ENCODE results near the gene HCN2.
"Not testable (repeated sequence)": the region's sequence is repeated elsewhere in the genome, so short reads cannot be mapped to it uniquely, and the experiment has no call there.

DNA sequence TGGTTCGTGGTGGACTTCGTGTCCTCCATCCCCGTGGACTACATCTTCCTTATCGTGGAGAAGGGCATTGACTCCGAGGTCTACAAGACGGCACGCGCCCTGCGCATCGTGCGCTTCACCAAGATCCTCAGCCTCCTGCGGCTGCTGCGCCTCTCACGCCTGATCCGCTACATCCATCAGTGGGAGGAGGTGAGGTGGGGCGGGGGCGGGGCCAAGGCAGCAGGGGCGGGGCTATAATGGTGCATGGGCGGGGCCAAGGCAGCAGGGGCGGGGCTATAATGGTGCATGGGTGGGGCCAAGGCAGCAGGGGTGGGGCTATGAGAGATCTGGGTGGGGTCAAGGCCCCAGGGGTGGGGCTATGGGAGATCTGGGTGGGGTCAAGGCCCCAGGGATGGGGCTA, 14.1 kb downstream of the HCN2 start:
- TF ChIP-seq EZH2phosphoT487 (conservative IDR thresholded peaks at IDR 0.05; ENCODE audit: low read length): not testable (repeated sequence)
- TF ChIP-seq, protein P1, sequence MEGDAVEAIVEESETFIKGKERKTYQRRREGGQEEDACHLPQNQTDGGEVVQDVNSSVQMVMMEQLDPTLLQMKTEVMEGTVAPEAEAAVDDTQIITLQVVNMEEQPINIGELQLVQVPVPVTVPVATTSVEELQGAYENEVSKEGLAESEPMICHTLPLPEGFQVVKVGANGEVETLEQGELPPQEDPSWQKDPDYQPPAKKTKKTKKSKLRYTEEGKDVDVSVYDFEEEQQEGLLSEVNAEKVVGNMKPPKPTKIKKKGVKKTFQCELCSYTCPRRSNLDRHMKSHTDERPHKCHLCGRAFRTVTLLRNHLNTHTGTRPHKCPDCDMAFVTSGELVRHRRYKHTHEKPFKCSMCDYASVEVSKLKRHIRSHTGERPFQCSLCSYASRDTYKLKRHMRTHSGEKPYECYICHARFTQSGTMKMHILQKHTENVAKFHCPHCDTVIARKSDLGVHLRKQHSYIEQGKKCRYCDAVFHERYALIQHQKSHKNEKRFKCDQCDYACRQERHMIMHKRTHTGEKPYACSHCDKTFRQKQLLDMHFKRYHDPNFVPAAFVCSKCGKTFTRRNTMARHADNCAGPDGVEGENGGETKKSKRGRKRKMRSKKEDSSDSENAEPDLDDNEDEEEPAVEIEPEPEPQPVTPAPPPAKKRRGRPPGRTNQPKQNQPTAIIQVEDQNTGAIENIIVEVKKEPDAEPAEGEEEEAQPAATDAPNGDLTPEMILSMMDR (IDR thresholded peaks at IDR 0.05; ENCODE audit: insufficient read depth, low read length, poor library complexity, severe bottlenecking): not testable (repeated sequence)
